ENCODE results near the gene SPANXN2. TPM values are rescaled to one million over a fixed set of nuclear protein-coding genes. Genes with fewer than 3 reads are reported as not detected.

Gene SPANXN2
- total and polyA plus RNA-seq, 4 donors = not detected

DNA sequence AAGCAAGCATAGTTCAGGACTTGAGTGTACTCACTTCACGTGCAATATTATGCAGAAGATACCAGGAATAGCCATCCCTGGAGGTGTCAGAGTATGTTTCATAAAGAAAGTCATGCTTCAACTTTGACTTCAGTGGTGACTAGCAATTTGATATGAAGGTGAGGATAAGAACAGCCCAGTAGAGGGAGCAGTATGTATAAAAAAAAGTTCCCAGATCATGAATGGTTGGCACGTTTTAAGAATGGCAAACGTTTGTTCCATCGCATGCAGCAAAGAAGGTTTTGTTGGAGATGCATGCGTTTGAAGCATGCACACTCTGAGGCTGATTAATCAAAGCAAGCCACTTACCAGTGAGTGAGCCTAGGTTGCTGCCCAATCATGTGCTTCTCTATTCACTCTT, 51.2 kb downstream of the SPANXN2 start:
- Histone ChIP-seq H3K36me3 (ENCODE audit: control insufficient read depth in 4 of 4, insufficient read depth in 3 of 4, low read depth in 1 of 4, low read length in 3 of 4) (no peaks in the 10 kb centered on the region), H3K9ac (ENCODE audit: low read depth in 1 of 2, low read length in 2 of 2) (no peak overlapping the region), H3K27me3 (ENCODE audit: control insufficient read depth in 4 of 4, insufficient read depth in 4 of 4, low read length in 3 of 4) (peaks cover 0 to 6% (median 0%) of the 10 kb centered on the region in 4 donors), H3K4me1 (ENCODE audit: control insufficient read depth in 4 of 4, insufficient read depth in 4 of 4, low read length in 3 of 4) (no peaks in the 10 kb centered on the region), H3K27ac (ENCODE audit: low read depth in 1 of 2, low read length in 2 of 2) (no peak overlapping the region), H3K4me3 (ENCODE audit: low read depth in 1 of 3, low read length in 3 of 3) (no peak overlapping the region), H3K9me3 (ENCODE audit: control insufficient read depth in 4 of 4, low read length in 3 of 4) (no peaks in the 10 kb centered on the region)
- 7% methylated on average over 5 of the region's 5 CpGs for WGBS
- no peak for TF ChIP-seq FOXA1 (IDR thresholded peaks at IDR 0.05)
- peak; percentile 33 to 66 for TF ChIP-seq RAD21 (IDR thresholded peaks at IDR 0.05)
- TF ChIP-seq, protein P1, sequence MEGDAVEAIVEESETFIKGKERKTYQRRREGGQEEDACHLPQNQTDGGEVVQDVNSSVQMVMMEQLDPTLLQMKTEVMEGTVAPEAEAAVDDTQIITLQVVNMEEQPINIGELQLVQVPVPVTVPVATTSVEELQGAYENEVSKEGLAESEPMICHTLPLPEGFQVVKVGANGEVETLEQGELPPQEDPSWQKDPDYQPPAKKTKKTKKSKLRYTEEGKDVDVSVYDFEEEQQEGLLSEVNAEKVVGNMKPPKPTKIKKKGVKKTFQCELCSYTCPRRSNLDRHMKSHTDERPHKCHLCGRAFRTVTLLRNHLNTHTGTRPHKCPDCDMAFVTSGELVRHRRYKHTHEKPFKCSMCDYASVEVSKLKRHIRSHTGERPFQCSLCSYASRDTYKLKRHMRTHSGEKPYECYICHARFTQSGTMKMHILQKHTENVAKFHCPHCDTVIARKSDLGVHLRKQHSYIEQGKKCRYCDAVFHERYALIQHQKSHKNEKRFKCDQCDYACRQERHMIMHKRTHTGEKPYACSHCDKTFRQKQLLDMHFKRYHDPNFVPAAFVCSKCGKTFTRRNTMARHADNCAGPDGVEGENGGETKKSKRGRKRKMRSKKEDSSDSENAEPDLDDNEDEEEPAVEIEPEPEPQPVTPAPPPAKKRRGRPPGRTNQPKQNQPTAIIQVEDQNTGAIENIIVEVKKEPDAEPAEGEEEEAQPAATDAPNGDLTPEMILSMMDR (IDR thresholded peaks at IDR 0.05; ENCODE audit: low read depth, low read length, missing input control) = peak; percentile 30
- DNase-seq (ENCODE audit: low spot score) = no peak

DNA sequence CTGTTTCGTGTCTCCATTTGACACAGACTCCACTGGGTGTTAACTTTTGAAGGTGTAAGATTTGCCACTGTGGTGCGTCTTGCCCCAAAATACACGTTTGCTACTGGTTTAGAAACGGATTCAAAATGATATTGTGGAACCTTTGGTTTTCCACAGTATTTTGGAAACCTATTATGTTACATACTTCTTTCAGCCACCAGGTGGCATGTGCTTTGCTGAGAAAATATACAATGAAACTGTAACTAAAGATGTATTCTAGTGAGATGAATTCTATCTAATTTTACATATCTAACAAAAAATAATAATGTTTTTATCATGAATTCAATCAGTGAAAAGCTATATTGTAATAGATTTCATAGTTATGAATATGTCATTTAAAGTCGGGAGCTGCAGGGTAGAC, 56.2 kb downstream of the SPANXN2 start:
- no peak overlapping the region for H3K27ac ChIP-seq (ENCODE audit: low read depth in 1 of 2, low read length in 2 of 2)
- no peaks in the 10 kb centered on the region for H3K9me3 ChIP-seq (ENCODE audit: control insufficient read depth in 4 of 4, low read length in 3 of 4)
- 42% methylated on average over 5 of the region's 5 CpGs for WGBS
- no peak for DNase-seq (ENCODE audit: low spot score)
- H3K4me1 ChIP-seq (ENCODE audit: control insufficient read depth in 4 of 4, insufficient read depth in 4 of 4, low read length in 3 of 4) = no peaks in the 10 kb centered on the region
- H3K27me3 ChIP-seq (ENCODE audit: control insufficient read depth in 4 of 4, insufficient read depth in 4 of 4, low read length in 3 of 4) = peaks cover 0 to 6% (median 0%) of the 10 kb centered on the region in 4 donors
- no peak overlapping the region for H3K4me3 ChIP-seq (ENCODE audit: low read depth in 1 of 3, low read length in 3 of 3)
- peak; percentile 43 to 73 for TF ChIP-seq RAD21 (IDR thresholded peaks at IDR 0.05)
- no peak for TF ChIP-seq EGR1 (IDR thresholded peaks at IDR 0.05; ENCODE audit: low read depth in 2 of 2)
- TF ChIP-seq, protein P1 (IDR thresholded peaks at IDR 0.05; ENCODE audit: low read depth, low read length, missing input control) = peak; percentile 45
- H3K36me3 ChIP-seq (ENCODE audit: control insufficient read depth in 4 of 4, insufficient read depth in 3 of 4, low read depth in 1 of 4, low read length in 3 of 4) = no peaks in the 10 kb centered on the region
- no peak overlapping the region for H3K9ac ChIP-seq (ENCODE audit: low read depth in 1 of 2, low read length in 2 of 2)

DNA sequence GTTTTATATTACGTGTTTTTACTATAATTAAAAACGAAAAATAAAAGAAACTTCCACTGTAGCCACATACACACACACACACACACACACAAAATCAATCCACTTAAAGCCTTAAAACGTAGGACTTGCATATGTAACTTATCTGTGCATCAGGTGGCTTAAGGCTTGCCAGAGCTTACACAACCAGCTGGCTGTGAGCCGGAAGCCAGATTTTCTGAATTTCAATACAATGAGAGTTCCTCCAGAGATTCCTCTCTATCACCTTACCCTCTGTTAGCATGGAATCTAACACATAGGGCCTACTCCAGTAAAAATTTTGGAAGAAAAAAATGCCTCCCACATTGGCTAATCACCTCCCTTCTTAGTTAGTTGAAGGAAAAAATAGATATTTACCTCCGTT, 56.8 kb downstream of the SPANXN2 start:
- Histone ChIP-seq H3K4me3 (ENCODE audit: low read depth in 1 of 3, low read length in 3 of 3) (no peak overlapping the region), H3K36me3 (ENCODE audit: control insufficient read depth in 4 of 4, insufficient read depth in 3 of 4, low read depth in 1 of 4, low read length in 3 of 4) (no peaks in the 10 kb centered on the region), H3K4me1 (ENCODE audit: control insufficient read depth in 4 of 4, insufficient read depth in 4 of 4, low read length in 3 of 4) (no peaks in the 10 kb centered on the region), H3K9me3 (ENCODE audit: control insufficient read depth in 4 of 4, low read length in 3 of 4) (no peaks in the 10 kb centered on the region), H3K27ac (ENCODE audit: low read depth in 1 of 2, low read length in 2 of 2) (no peak overlapping the region), H3K9ac (ENCODE audit: low read depth in 1 of 2, low read length in 2 of 2) (no peak overlapping the region), H3K27me3 (ENCODE audit: control insufficient read depth in 4 of 4, insufficient read depth in 4 of 4, low read length in 3 of 4) (peaks cover 0 to 6% (median 0%) of the 10 kb centered on the region in 4 donors)
- no peak for DNase-seq (ENCODE audit: low spot score)
- TF ChIP-seq, protein P1 (IDR thresholded peaks at IDR 0.05; ENCODE audit: low read depth, low read length, missing input control) = no peak
- TF ChIP-seq YY1 (IDR thresholded peaks at IDR 0.05) = no peak
- TF ChIP-seq RAD21 (IDR thresholded peaks at IDR 0.05) = no peak
- TF ChIP-seq SP1 (IDR thresholded peaks at IDR 0.05) = no peak
- no peak for TF ChIP-seq TAF1 (conservative IDR thresholded peaks at IDR 0.05)
- no peak for TF ChIP-seq JUND (IDR thresholded peaks at IDR 0.05)
- 64% methylated on average over 5 of the region's 5 CpGs for WGBS

Other genes starting within 250 kb of the SPANXN2 start
- not detected for gene SPANXN3, start 203.3 kb downstream of the SPANXN2 start, total RNA-seq
- gene SPANXN3, start 203.3 kb downstream of the SPANXN2 start, polyA plus RNA-seq = not detected
- under 1 TPM; 0.08 to 0.28 TPM for gene SLITRK4, start 84.7 kb downstream of the SPANXN2 start, total RNA-seq
- under 1 TPM in 1 of 2 donors, not detected in 1; 0.03 TPM for gene SLITRK4, start 84.7 kb downstream of the SPANXN2 start, polyA plus RNA-seq
- not detected for gene UBE2NL, start 163.3 kb upstream of the SPANXN2 start, total RNA-seq
- gene UBE2NL, start 163.3 kb upstream of the SPANXN2 start, polyA plus RNA-seq = not detected

Measured in liver (tissue), 9 donors.